ENCODE data around the gene KLHL1. TPM values are rescaled to one million over a fixed set of nuclear protein-coding genes. Genes with fewer than 3 reads are reported as not detected.

KLHL1 gene
- total and polyA plus RNA-seq, 2 donors from 2014 or later: 0.13 TPM; not detected in 1

GRCh38 chr13:69721631-69722030 is 386.6 kb downstream of the KLHL1 start:
- H3K4me1 ChIP-seq (ENCODE audit: control insufficient read depth in 2 of 3, insufficient read depth in 2 of 3, low read depth in 1 of 3, low read length in 3 of 3): no peaks in the 10 kb centered on the region
- H3K9me3 ChIP-seq (ENCODE audit: control insufficient read depth in 2 of 3, insufficient read depth in 1 of 3, low read length in 3 of 3): no peaks in the 10 kb centered on the region
- no peaks in the 10 kb centered on the region for H3K36me3 ChIP-seq (ENCODE audit: control insufficient read depth in 2 of 3, insufficient read depth in 3 of 3, low read length in 3 of 3)
- TF ChIP-seq CTCF (IDR thresholded peaks at IDR 0.05; ENCODE audit: borderline replicate concordance, extremely low read depth, insufficient read depth): no peak
- H3K4me3 ChIP-seq (ENCODE audit: low read length in 3 of 3): no peak overlapping the region
- DNase-seq (no peak), FAIRE-seq (no peak)
- H3K27ac ChIP-seq (ENCODE audit: low read depth in 2 of 2, low read length in 2 of 2): no peak overlapping the region
- no peaks in the 10 kb centered on the region for H3K27me3 ChIP-seq (ENCODE audit: control insufficient read depth, insufficient read depth, low read length)
- intact Hi-C loops (cut with DNase I): no loop called here
- no peak overlapping the region for H3K9ac ChIP-seq (ENCODE audit: low read length in 3 of 3)

GRCh38 chr13:69720278-69720983 is 387.8 kb downstream of the KLHL1 start:
- Histone ChIP-seq H3K27ac (ENCODE audit: low read depth in 2 of 2, low read length in 2 of 2) (no peak overlapping the region), H3K9ac (ENCODE audit: low read length in 3 of 3) (no peak overlapping the region), H3K36me3 (ENCODE audit: control insufficient read depth in 2 of 3, insufficient read depth in 3 of 3, low read length in 3 of 3) (no peaks in the 10 kb centered on the region), H3K4me1 (ENCODE audit: control insufficient read depth in 2 of 3, insufficient read depth in 2 of 3, low read depth in 1 of 3, low read length in 3 of 3) (no peaks in the 10 kb centered on the region), H3K9me3 (ENCODE audit: control insufficient read depth in 2 of 3, insufficient read depth in 1 of 3, low read length in 3 of 3) (no peaks in the 10 kb centered on the region), H3K27me3 (ENCODE audit: control insufficient read depth, insufficient read depth, low read length) (no peaks in the 10 kb centered on the region), H3K4me3 (ENCODE audit: low read length in 3 of 3) (no peak overlapping the region)
- intact Hi-C loops (cut with DNase I): no loop called here
- TF ChIP-seq CTCF (IDR thresholded peaks at IDR 0.05; ENCODE audit: borderline replicate concordance, extremely low read depth, insufficient read depth): no peak
- DNase-seq (no peak), FAIRE-seq (no peak)

- DNase-seq (no peak), FAIRE-seq (no peak)
- no peak for TF ChIP-seq CTCF (IDR thresholded peaks at IDR 0.05; ENCODE audit: borderline replicate concordance, extremely low read depth, insufficient read depth)
These were observed 401.4 kb downstream of the KLHL1 start for GRCh38 chr13:69706807-69707206.

GRCh38 chr13:69704311-69704710 is 403.9 kb downstream of the KLHL1 start:
- no peaks in the 10 kb centered on the region for H3K9me3 ChIP-seq (ENCODE audit: control insufficient read depth in 2 of 3, insufficient read depth in 1 of 3, low read length in 3 of 3)
- H3K4me1 ChIP-seq (ENCODE audit: control insufficient read depth in 2 of 3, insufficient read depth in 2 of 3, low read depth in 1 of 3, low read length in 3 of 3): no peaks in the 10 kb centered on the region
- no peaks in the 10 kb centered on the region for H3K36me3 ChIP-seq (ENCODE audit: control insufficient read depth in 2 of 3, insufficient read depth in 3 of 3, low read length in 3 of 3)
- no peak for TF ChIP-seq CTCF (IDR thresholded peaks at IDR 0.05; ENCODE audit: borderline replicate concordance, extremely low read depth, insufficient read depth)
- H3K27me3 ChIP-seq (ENCODE audit: control insufficient read depth, insufficient read depth, low read length): no peaks in the 10 kb centered on the region
- DNase-seq (no peak), FAIRE-seq (no peak)
- no peak overlapping the region for H3K27ac ChIP-seq (ENCODE audit: low read depth in 2 of 2, low read length in 2 of 2)
- intact Hi-C loops (cut with DNase I): no loop called here
- H3K9ac ChIP-seq (ENCODE audit: low read length in 3 of 3): no peak overlapping the region
- H3K4me3 ChIP-seq (ENCODE audit: low read length in 3 of 3): no peak overlapping the region

More at GRCh38 chr13:69706807-69707206, 401.4 kb downstream of the KLHL1 start:
- Histone ChIP-seq H3K27ac (ENCODE audit: low read depth in 2 of 2, low read length in 2 of 2) (no peak overlapping the region), H3K4me3 (ENCODE audit: low read length in 3 of 3) (no peak overlapping the region), H3K36me3 (ENCODE audit: control insufficient read depth in 2 of 3, insufficient read depth in 3 of 3, low read length in 3 of 3) (no peaks in the 10 kb centered on the region), H3K27me3 (ENCODE audit: control insufficient read depth, insufficient read depth, low read length) (no peaks in the 10 kb centered on the region), H3K9me3 (ENCODE audit: control insufficient read depth in 2 of 3, insufficient read depth in 1 of 3, low read length in 3 of 3) (no peaks in the 10 kb centered on the region), H3K9ac (ENCODE audit: low read length in 3 of 3) (no peak overlapping the region), H3K4me1 (ENCODE audit: control insufficient read depth in 2 of 3, insufficient read depth in 2 of 3, low read depth in 1 of 3, low read length in 3 of 3) (no peaks in the 10 kb centered on the region)
- intact Hi-C loops (cut with DNase I): no loop called here
